DMS79 (cell line): ENCODE measurements around the gene CENPU.
A peak's percentile ranks its signal among the peaks of the same experiment; 100 is the strongest.
"Not testable (repeated sequence)": the region's sequence is repeated elsewhere in the genome, so short reads cannot be mapped to it uniquely, and the experiment has no call there.

Experiments
- DNase-seq: peaks from one replicate; lab custom pipeline; 2025; lab: John Stamatoyannopoulos, UW

The CENPU gene

DNA sequence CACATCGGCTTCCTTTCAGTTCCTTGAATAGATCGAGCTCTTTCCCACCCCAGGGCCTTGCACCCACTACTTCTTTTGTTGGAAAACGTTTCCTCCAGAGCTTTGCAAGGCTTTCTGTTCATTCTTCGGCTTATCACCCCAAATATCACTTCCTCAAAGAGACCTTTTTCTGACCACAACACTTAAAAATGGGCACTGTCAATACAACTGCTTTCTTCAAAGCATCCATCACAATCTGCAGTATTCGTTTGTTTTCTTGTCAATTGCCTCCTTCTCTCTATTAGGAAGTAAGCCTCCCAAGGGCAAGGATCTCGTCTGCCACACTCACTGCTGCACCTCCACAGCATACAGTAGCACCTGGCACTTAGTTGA is 17.7 kb upstream of the CENPU start:
- no peak for DNase-seq

GRCh38 chr4:184750926-184751584 is 17.2 kb upstream of the CENPU start:
- no peak for DNase-seq

GRCh38 chr4:184748251-184748652 is 14.4 kb upstream of the CENPU start:
- DNase-seq, result no peak

DNA sequence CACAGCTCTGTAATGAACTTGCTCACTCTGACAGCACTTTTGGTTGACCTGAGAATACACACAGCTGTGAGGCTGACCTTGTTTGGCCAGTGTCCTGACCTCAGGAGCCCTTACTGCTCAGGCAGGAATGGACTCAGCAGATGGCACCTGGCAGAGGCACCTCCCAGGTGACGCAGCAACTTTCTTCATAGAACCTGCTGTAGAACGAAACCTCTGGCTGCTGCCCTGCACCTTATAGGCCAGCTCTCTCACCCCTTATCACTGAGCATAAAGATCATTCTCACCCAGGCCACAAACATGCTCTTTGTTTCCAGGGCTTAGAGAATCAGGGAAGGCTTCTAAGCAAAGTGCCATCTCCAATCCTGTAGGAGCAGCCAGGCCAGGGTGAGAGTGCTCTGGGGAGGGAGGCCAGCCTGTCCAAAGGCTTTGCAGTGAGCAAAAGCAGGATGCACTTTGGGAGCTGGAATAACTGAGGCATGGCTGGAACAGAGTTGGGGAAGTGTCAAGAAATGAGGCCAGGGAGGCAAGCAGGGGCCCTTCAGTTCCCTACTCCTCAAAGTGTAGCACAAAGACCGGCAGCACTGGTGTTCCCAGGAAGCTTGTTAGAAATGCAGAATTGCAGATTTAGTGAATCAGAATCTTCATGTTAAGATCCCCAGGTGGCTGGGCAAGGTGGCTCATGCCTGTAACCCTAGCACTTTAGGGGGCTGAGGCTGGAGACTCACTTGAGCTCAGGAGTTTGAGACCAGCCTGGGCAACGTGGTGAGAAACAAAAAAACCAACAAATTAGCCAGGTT is 13.3 kb upstream of the CENPU start:
- no peak for DNase-seq

GRCh38 chr4:184745831-184746795 is 12.2 kb upstream of the CENPU start:
- no peak for DNase-seq

DNA sequence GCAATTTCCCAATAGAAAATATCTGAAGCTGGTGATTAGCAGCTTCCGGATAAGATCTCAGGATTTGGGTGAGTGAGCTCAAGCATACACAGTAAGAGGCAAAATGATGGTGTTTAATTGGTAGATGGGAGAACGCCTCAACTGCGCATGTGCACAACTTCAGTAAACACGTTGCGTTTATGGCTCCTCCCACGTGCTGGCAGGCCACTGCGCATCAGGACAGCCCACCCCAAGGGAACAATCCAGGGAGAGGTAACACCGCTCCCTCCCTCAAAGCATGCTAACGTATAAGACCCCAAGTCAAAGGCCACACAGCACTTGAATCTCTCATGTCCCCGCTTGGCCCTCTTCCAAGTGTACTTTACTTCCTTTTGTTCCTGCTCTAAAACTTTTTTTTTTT is 10.3 kb upstream of the CENPU start:
- no peak for DNase-seq

GRCh38 chr4:184743650-184744049 is 9.8 kb upstream of the CENPU start:
- no peak for DNase-seq

- DNase-seq, result not testable (repeated sequence)
Observed at GRCh38 chr4:184741651-184742050, 7.8 kb upstream of the CENPU start.

DNA sequence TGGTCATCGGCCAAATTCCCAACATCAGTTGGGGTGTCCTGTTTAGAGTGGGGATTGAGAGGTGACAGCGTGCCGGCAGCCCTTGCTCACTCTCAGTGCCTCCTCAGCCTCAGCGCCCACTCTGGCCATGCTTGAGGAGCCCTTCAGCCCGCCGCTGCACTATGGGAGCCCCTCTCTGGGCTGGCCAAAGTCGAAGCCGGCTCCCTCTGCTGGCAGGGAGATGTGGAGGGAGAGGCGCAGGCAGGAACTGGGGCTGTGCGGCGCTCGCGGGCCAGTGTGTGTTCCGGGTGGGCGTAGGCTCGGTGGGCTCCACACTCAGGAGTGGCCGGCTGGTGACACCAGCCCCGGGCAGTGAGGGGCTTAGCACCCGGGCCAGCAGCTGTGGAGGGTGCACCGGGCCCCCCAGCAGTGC is 7.1 kb upstream of the CENPU start:
- DNase-seq, result no peak

- not testable (repeated sequence) for DNase-seq
Observed at GRCh38 chr4:184739575-184739974, 5.7 kb upstream of the CENPU start.

- no peak for DNase-seq
Observed at GRCh38 chr4:184734758-184735157, 862 bp upstream of the CENPU start.

GRCh38 chr4:184732126-184732525 is 1.8 kb downstream of the CENPU start:
- DNase-seq, result peak; percentile 36

DNA sequence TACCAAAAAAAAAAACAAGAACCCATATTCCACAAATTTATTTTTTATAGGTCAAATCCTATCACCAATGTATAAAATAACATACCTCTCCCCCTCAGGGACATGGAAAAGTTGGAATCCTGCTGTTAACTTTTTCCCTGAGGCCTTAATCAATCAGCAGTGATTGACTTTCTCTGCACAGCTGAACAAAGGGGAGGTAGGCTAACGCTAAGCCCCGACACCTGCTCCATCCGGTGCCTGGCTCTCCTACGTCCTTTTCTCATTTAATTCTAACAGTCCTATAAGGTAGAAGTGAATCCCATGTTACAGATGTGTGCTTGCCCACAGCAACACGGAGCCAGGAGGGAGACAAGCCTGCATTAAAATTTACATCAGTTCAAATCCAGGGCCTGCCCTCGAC is 2.8 kb downstream of the CENPU start:
- DNase-seq, result no peak

GRCh38 chr4:184729946-184730345 is 4.0 kb downstream of the CENPU start:
- no peak for DNase-seq

- DNase-seq, result no peak
Observed at GRCh38 chr4:184728858-184729257, 5.0 kb downstream of the CENPU start.

GRCh38 chr4:184727430-184727829 is 6.5 kb downstream of the CENPU start:
- DNase-seq, result no peak

GRCh38 chr4:184722798-184723197 is 11.1 kb downstream of the CENPU start:
- no peak for DNase-seq

- no peak for DNase-seq
Observed at GRCh38 chr4:184721254-184721653, 12.6 kb downstream of the CENPU start.

GRCh38 chr4:184719407-184719806 is 14.5 kb downstream of the CENPU start:
- no peak for DNase-seq

GRCh38 chr4:184715526-184715925 is 18.4 kb downstream of the CENPU start:
- DNase-seq, result no peak

- no peak for DNase-seq
Observed at GRCh38 chr4:184713887-184714286, 20.0 kb downstream of the CENPU start.

DNA sequence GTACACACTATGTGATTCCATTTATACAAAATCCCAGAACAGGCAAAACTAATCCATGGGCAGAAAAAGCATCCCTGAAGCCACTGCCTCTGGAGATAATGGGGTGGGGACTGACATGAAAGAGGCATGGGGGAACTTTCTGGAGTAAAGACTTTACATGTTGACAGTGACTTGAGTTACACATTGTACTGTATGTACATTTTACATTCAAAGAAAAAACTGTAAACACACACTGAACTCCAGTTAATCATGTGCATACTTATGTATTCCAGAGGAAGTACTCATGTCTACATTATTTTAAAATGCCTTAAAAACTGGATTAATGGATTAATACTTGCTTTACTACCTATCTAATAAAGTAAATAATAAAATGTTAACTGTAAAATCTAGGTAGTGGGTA is 21.6 kb downstream of the CENPU start:
- DNase-seq, result no peak

DNA sequence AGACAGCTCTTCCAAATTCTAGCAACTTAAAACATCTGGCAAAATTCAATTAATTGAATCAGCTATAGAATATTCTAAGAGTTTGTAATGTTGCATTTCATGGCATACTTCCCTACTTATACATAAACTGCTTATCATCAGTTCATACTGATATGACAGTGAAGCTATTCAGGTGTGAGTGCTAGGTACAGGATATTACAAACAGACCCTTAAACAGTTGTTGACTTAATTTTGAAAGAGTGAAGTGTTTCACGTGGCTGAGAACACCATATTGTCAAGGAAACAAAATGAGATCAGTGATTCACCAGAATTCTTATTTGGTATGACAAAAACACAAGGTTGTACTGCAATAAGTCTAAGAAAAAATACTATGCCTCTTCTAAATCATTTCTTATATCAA is 27.4 kb downstream of the CENPU start:
- no peak for DNase-seq
